HFF-Myc (cell line): ENCODE results near the gene ACSS3.

ENCODE experiments used
- DNase-seq: peaks from one replicate; pipeline ENCODE4 v3.0.0-alpha.2; 2011; ENCODE audit warnings: low read depth; ENCODE audit errors: extremely low read depth
- H3K4me3 ChIP-seq: replicated peaks from 2 replicates; pipeline ENCODE4 v1.5.1; 2011; ENCODE audit warnings: low read depth, mild to moderate bottlenecking, control low read depth, low read length
- CTCF ChIP-seq: IDR thresholded peaks from 2 replicates; pipeline ENCODE4 v1.5.1; 2012; ENCODE audit warnings: mild to moderate bottlenecking, low read depth, low read length, control low read depth; ENCODE audit errors: missing control alignments

ACSS3 gene

GRCh38 chr12:81300454-81300853, 222.6 kb downstream of the ACSS3 start:
- DNase-seq = no peak
- no peak for TF ChIP-seq CTCF
- no peak overlapping the region for H3K4me3 ChIP-seq

- no peak for DNase-seq
- no peak overlapping the region for H3K4me3 ChIP-seq
- no peak for TF ChIP-seq CTCF
Observed at GRCh38 chr12:81303935-81304334, 226.1 kb downstream of the ACSS3 start.
